ENCODE measurements around the gene FURIN. TPM values are rescaled to one million over a fixed set of nuclear protein-coding genes. Genes with fewer than 3 reads are reported as not detected.

The FURIN gene
- total RNA-seq, 1 donor from 2014 or later: 97.7 TPM

- H3K27me3 Mint-ChIP-seq (ENCODE audit: low read depth): no peaks in the 10 kb centered on the region
- no peak for TF ChIP-seq CTCF (IDR thresholded peaks at IDR 0.05; ENCODE audit: unreplicated experiment)
- no peaks in the 10 kb centered on the region for H3K9me3 Mint-ChIP-seq
- H3K4me3 Mint-ChIP-seq: no peak overlapping the region
- H3K36me3 Mint-ChIP-seq: no peaks in the 10 kb centered on the region
- DNase-seq (ENCODE audit: low spot score in 2 of 2, unreplicated experiment in 2 of 2): no peak
- peak overlapping the region; percentile 74 for H3K27ac Mint-ChIP-seq
- peaks cover 5% of the 10 kb centered on the region for H3K4me1 Mint-ChIP-seq
Measured at GRCh38 chr15:90859234-90860131, 8.9 kb upstream of the FURIN start.

- H3K4me1 Mint-ChIP-seq: peaks cover 5% of the 10 kb centered on the region
- H3K27ac Mint-ChIP-seq: no peak overlapping the region
- no peak for DNase-seq (ENCODE audit: low spot score in 2 of 2, unreplicated experiment in 2 of 2)
- no peaks in the 10 kb centered on the region for H3K27me3 Mint-ChIP-seq (ENCODE audit: low read depth)
- no peaks in the 10 kb centered on the region for H3K36me3 Mint-ChIP-seq
- no peaks in the 10 kb centered on the region for H3K9me3 Mint-ChIP-seq
- no peak for TF ChIP-seq CTCF (IDR thresholded peaks at IDR 0.05; ENCODE audit: unreplicated experiment)
- H3K4me3 Mint-ChIP-seq: no peak overlapping the region
Measured at GRCh38 chr15:90860450-90860849, 7.9 kb upstream of the FURIN start.

DNA sequence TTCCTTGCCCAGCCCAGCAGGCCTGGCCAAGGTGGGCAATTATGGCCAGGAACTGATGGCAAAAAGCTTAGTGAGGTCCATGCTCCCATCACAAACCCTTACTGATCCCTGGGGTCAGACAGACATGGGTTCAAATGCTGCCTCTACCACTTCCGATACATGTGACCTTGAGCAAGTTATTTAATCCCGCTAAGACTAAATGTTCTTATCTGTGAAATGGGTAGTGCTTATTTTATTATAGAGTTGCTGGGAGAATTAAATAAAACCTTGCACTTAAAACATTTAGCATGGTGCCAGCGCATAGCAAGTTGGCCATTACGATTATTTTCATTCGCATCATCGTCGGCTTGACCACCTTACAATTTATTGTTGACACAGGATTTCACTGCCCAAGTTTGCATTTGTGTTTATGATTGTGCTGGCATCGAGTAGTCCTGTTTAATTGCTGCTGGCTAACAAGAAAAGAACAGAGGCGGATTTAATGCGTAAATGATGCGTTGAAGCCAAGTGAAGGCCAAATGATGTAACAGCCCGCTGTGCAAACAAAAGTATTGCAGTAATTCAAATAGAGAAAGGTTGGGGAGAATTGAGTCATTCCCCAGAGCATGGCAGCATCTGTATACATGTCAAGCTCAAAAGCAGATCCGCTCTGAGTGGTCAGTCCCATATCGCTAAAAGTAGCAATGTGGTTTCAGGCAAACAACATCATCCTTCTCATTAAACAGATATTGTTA lies 7.3 kb upstream of the FURIN start:
- Mint-ChIP-seq H3K4me3 (no peak overlapping the region), H3K27ac (no peak overlapping the region), H3K9me3 (no peaks in the 10 kb centered on the region), H3K4me1 (peaks cover 10% of the 10 kb centered on the region), H3K36me3 (no peaks in the 10 kb centered on the region), H3K27me3 (ENCODE audit: low read depth) (no peaks in the 10 kb centered on the region)
- no peak for TF ChIP-seq CTCF (IDR thresholded peaks at IDR 0.05; ENCODE audit: unreplicated experiment)
- no peak for DNase-seq (ENCODE audit: low spot score in 2 of 2, unreplicated experiment in 2 of 2)

DNA sequence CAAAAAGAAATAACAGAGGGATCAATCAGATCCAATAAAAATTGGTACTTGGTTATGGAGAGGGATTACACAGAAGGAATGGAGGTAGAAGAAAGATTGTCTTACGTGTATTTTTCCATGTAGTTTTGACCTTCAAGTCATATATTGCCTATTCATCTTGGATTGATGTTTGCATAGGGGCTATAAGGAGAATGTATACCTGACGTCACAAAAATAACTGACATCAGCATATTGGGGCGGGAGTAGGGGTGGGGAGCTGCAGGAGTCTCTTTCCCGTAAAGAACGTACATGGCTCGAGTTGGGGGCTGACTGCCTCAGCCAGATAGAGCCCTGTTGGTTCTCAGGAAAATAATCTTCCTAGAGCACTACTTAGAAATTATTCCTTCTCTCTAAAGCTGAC lies 5.9 kb upstream of the FURIN start:
- Mint-ChIP-seq H3K4me1 (peaks cover 16% of the 10 kb centered on the region), H3K27me3 (ENCODE audit: low read depth) (no peaks in the 10 kb centered on the region), H3K9me3 (no peaks in the 10 kb centered on the region), H3K4me3 (no peak overlapping the region), H3K27ac (no peak overlapping the region), H3K36me3 (no peaks in the 10 kb centered on the region)
- no peak for DNase-seq (ENCODE audit: low spot score in 2 of 2, unreplicated experiment in 2 of 2)
- TF ChIP-seq CTCF (IDR thresholded peaks at IDR 0.05; ENCODE audit: unreplicated experiment): no peak

GRCh38 chr15:90862964-90863778 lies 5.2 kb upstream of the FURIN start:
- H3K27ac Mint-ChIP-seq: no peak overlapping the region
- H3K27me3 Mint-ChIP-seq (ENCODE audit: low read depth): no peaks in the 10 kb centered on the region
- no peaks in the 10 kb centered on the region for H3K9me3 Mint-ChIP-seq
- H3K4me3 Mint-ChIP-seq: no peak overlapping the region
- TF ChIP-seq CTCF (IDR thresholded peaks at IDR 0.05; ENCODE audit: unreplicated experiment): no peak
- no peaks in the 10 kb centered on the region for H3K36me3 Mint-ChIP-seq
- H3K4me1 Mint-ChIP-seq: peaks cover 21% of the 10 kb centered on the region
- DNase-seq (ENCODE audit: low spot score in 2 of 2, unreplicated experiment in 2 of 2): no peak

All from mesothelial cell of epicardium (in vitro differentiated cells).